ENCODE results near the gene TGFBI. TPM values are rescaled to one million over a fixed set of nuclear protein-coding genes. Genes with fewer than 3 reads are reported as not detected.

TGFBI gene
- total and polyA plus RNA-seq, 9 of the 15 experiments (the other 6 are each of a cell fraction or from before 2014, with no cell fraction given): 0.05 to 0.62 (median 0.08) TPM; not detected in 6

GRCh38 chr5:136076881-136077445 is 48.2 kb downstream of the TGFBI start:
- 0% methylated on average over 4 of the region's 4 CpGs for WGBS (ENCODE audit: insufficient coverage, low coverage, missing lambda C conversion rate)
- Histone ChIP-seq H3K9me3 (replicated peaks; ENCODE audit: control insufficient read depth, insufficient read depth, low read depth, low read length) (no peaks in the 10 kb centered on the region), H3K27me3 (ENCODE audit: control insufficient read depth in 2 of 2, insufficient read depth in 2 of 2, low read length in 2 of 2) (peaks cover 13 to 22% of the 10 kb centered on the region in 2 experiments), H3K27ac (ENCODE audit: extremely low read depth, low read depth, low read length) (no peak overlapping the region), H3K4me2 (ENCODE audit: insufficient read depth, low read length) (no peak overlapping the region), H3K36me3 (ENCODE audit: control insufficient read depth, insufficient read depth, low read length) (no peaks in the 10 kb centered on the region), H4K20me1 (replicated peaks; ENCODE audit: control insufficient read depth, insufficient read depth, low read length) (no peaks in the 10 kb centered on the region), H3K79me2 (ENCODE audit: control insufficient read depth, insufficient read depth, low read length) (no peaks in the 10 kb centered on the region), H3K9ac (ENCODE audit: insufficient read depth in 1 of 2, low read depth in 2 of 2, low read length in 2 of 2) (no peak overlapping the region), H3K4me3 (no peak overlapping the region), H3K9me1 (ENCODE audit: control insufficient read depth, insufficient read depth, low read length) (no peaks in the 10 kb centered on the region), H3K4me1 (replicated peaks in 1 of 2; ENCODE audit: control insufficient read depth in 2 of 2, insufficient read depth in 2 of 2, low read length in 2 of 2) (peaks cover 6 to 9% of the 10 kb centered on the region in 2 experiments; a peak in 3 of 5 replicates), H2AFZ (ENCODE audit: low read depth, low read length) (no peak overlapping the region)
- in situ Hi-C loops (cut with MboI) (no loop called here), intact Hi-C loops (cut with micrococcal nuclease) (no loop called here)
- BruUV-seq (replicated peaks): no TSS peak
- FAIRE-seq (no peak), DNase-seq (ENCODE audit: extremely low read depth in 1 of 4, low spot score in 3 of 4) (no peak), ATAC-seq (no peak)
- POLR2A ChIA-PET: no interaction called here
- CTCF ChIA-PET (ENCODE audit: low intra/inter-chr PET ratio): no interaction called here
- TF ChIP-seq ZNF507 (tag; conservative IDR thresholded peaks at IDR 0.05) (no peak), COPS2 (conservative IDR thresholded peaks at IDR 0.05) (no peak), ZNF24 (IDR thresholded peaks at IDR 0.05) (no peak), ZNF512 (tag; IDR thresholded peaks at IDR 0.05) (no peak), BACH1 (tag; IDR thresholded peaks at IDR 0.05) (no peak), SREBF1 (IDR thresholded peaks at IDR 0.05; ENCODE audit: borderline replicate concordance, low read depth, low read length) (no peak), ZNF12 (CRISPR knock-in tag; IDR thresholded peaks at IDR 0.05) (no peak), RBM17 (IDR thresholded peaks at IDR 0.05; ENCODE audit: borderline replicate concordance, low read depth, low read length) (no peak)
- TF ChIP-seq, protein P1, sequence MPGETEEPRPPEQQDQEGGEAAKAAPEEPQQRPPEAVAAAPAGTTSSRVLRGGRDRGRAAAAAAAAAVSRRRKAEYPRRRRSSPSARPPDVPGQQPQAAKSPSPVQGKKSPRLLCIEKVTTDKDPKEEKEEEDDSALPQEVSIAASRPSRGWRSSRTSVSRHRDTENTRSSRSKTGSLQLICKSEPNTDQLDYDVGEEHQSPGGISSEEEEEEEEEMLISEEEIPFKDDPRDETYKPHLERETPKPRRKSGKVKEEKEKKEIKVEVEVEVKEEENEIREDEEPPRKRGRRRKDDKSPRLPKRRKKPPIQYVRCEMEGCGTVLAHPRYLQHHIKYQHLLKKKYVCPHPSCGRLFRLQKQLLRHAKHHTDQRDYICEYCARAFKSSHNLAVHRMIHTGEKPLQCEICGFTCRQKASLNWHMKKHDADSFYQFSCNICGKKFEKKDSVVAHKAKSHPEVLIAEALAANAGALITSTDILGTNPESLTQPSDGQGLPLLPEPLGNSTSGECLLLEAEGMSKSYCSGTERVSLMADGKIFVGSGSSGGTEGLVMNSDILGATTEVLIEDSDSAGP (CRISPR knock-in tag; IDR thresholded peaks at IDR 0.05): no peak
- TF ChIP-seq, protein P2, sequence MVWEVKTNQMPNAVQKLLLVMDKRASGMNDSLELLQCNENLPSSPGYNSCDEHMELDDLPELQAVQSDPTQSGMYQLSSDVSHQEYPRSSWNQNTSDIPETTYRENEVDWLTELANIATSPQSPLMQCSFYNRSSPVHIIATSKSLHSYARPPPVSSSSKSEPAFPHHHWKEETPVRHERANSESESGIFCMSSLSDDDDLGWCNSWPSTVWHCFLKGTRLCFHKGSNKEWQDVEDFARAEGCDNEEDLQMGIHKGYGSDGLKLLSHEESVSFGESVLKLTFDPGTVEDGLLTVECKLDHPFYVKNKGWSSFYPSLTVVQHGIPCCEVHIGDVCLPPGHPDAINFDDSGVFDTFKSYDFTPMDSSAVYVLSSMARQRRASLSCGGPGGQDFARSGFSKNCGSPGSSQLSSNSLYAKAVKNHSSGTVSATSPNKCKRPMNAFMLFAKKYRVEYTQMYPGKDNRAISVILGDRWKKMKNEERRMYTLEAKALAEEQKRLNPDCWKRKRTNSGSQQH (CRISPR knock-in tag; IDR thresholded peaks at IDR 0.05): no peak
- TF ChIP-seq, protein P3, sequence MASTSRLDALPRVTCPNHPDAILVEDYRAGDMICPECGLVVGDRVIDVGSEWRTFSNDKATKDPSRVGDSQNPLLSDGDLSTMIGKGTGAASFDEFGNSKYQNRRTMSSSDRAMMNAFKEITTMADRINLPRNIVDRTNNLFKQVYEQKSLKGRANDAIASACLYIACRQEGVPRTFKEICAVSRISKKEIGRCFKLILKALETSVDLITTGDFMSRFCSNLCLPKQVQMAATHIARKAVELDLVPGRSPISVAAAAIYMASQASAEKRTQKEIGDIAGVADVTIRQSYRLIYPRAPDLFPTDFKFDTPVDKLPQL (IDR thresholded peaks at IDR 0.05; ENCODE audit: extremely low read depth, insufficient read length): no peak
- TF ChIP-seq, protein P4, sequence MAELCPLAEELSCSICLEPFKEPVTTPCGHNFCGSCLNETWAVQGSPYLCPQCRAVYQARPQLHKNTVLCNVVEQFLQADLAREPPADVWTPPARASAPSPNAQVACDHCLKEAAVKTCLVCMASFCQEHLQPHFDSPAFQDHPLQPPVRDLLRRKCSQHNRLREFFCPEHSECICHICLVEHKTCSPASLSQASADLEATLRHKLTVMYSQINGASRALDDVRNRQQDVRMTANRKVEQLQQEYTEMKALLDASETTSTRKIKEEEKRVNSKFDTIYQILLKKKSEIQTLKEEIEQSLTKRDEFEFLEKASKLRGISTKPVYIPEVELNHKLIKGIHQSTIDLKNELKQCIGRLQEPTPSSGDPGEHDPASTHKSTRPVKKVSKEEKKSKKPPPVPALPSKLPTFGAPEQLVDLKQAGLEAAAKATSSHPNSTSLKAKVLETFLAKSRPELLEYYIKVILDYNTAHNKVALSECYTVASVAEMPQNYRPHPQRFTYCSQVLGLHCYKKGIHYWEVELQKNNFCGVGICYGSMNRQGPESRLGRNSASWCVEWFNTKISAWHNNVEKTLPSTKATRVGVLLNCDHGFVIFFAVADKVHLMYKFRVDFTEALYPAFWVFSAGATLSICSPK (IDR thresholded peaks at IDR 0.05; ENCODE audit: borderline replicate concordance): no peak
